Fibroblast of lung (primary cell): ENCODE data around the gene PSMB1. TPM values are rescaled to one million over a fixed set of nuclear protein-coding genes. Genes with fewer than 3 reads are reported as not detected.

ENCODE experiments used
- DNase-seq, 2 donors: peaks; one replicate each; pipeline versions ENCODE4 v3.0.0 to v3.0.0-alpha.2; 2010; ENCODE audit warnings: low read depth in 2 of 2
- H2AFZ ChIP-seq: 2 replicates; pipeline ENCODE4 v1.5.1; 2012; ENCODE audit warnings: low read length, control low read depth, inconsistent platforms
- H3K27ac ChIP-seq: 2 replicates; pipeline ENCODE4 v1.5.1; 2011; ENCODE audit warnings: low read length, control low read depth; ENCODE audit not compliant: insufficient read depth
- H3K27me3 ChIP-seq: 2 replicates; pipeline ENCODE4 v1.5.1; 2011; ENCODE audit warnings: mild to moderate bottlenecking, low read length; ENCODE audit not compliant: control insufficient read depth, insufficient read depth
- H3K36me3 ChIP-seq: 2 replicates; pipeline ENCODE4 v1.5.1; 2011; ENCODE audit warnings: low read length; ENCODE audit not compliant: control insufficient read depth, insufficient read depth
- H3K4me1 ChIP-seq: 2 replicates; pipeline ENCODE4 v1.5.1; 2011; ENCODE audit warnings: low read length; ENCODE audit not compliant: control insufficient read depth, insufficient read depth; ENCODE audit errors: extremely low read depth
- H3K4me2 ChIP-seq: 2 replicates; pipeline ENCODE4 v1.5.1; 2011; ENCODE audit warnings: low read length, control low read depth; ENCODE audit not compliant: insufficient read depth; ENCODE audit errors: extremely low read depth
- H3K4me3 ChIP-seq, 4 experiments: fragments of 200-600 bp in 1 of 4; sonication (generic) in 1 of 4; replicated peaks in 1 of 4; 2 replicates each; pipeline ENCODE4 v1.5.1; 2011 to 2016; ENCODE audit warnings: low read length in 4 of 4, low read depth in 3 of 4, mild to moderate bottlenecking in 3 of 4, control low read depth in 2 of 4, inconsistent platforms in 1 of 4, mixed read lengths in 1 of 4; ENCODE audit not compliant: insufficient read depth in 1 of 4; ENCODE audit errors: control extremely low read depth in 1 of 4
- H3K79me2 ChIP-seq: 2 replicates; pipeline ENCODE4 v1.5.1; 2012; ENCODE audit warnings: mild to moderate bottlenecking, low read length, inconsistent platforms; ENCODE audit not compliant: control insufficient read depth, insufficient read depth
- H3K9ac ChIP-seq: 2 replicates; pipeline ENCODE4 v1.5.1; 2011; ENCODE audit warnings: mild to moderate bottlenecking, low read length, control low read depth; ENCODE audit not compliant: insufficient read depth
- H3K9me3 ChIP-seq: 2 replicates; pipeline ENCODE4 v1.5.1; 2012; ENCODE audit warnings: low read depth, low read length; ENCODE audit not compliant: control insufficient read depth, insufficient read depth
- H4K20me1 ChIP-seq: 2 replicates; pipeline ENCODE4 v1.5.1; 2011; ENCODE audit warnings: low read length; ENCODE audit not compliant: control insufficient read depth, insufficient read depth; ENCODE audit errors: extremely low read depth
- CTCF ChIP-seq, 2 donors: IDR thresholded peaks in 1 of 2; conservative IDR thresholded peaks in 1 of 2; 1 replicate in 1 of 2; 2 replicates in 1 of 2; pipeline ENCODE4 v1.5.1; 2011 to 2012; ENCODE audit warnings: low read length in 2 of 2, control low read depth in 1 of 2, inconsistent platforms in 1 of 2, low read depth in 1 of 2, mild to moderate bottlenecking in 1 of 2
- EZH2 ChIP-seq: IDR thresholded peaks from 2 replicates; pipeline ENCODE4 v1.5.1; 2012; ENCODE audit warnings: low read length, control low read depth, mild to moderate bottlenecking; ENCODE audit errors: missing control alignments
- polyA plus RNA-seq, 2 donors: library from polyadenylated mRNA; depleted of rRNA in 1 of 2; stranded (reverse) in 1 of 2; unstranded in 1 of 2; fragments of >200 nt; gene quantifications; 2 replicates each; pipeline ENCODE4 v1.2.1, GENCODE V29; 2011 to 2012; ENCODE audit warnings: missing spikeins in 1 of 2
- total RNA-seq: library from RNA; depleted of rRNA; stranded (reverse); fragments of >200 nt; gene quantifications from 2 replicates; pipeline ENCODE4 v1.2.1, GENCODE V29; 2014

The PSMB1 gene
- total and polyA plus RNA-seq, 2 donors (not counting 1 experiment from before 2014, with no cell fraction given) = 227 to 489 TPM

GRCh38 chr6:170572704-170573466, 19.8 kb upstream of the PSMB1 start:
- Histone ChIP-seq H3K4me2 (no peak overlapping the region), H3K9me3 (no peaks in the 10 kb centered on the region), H3K27ac (no peak overlapping the region), H3K4me1 (no peaks in the 10 kb centered on the region), H3K79me2 (no peaks in the 10 kb centered on the region), H3K9ac (no peak overlapping the region), H3K36me3 (peaks cover 5% of the 10 kb centered on the region), H3K4me3 (no peak overlapping the region), H3K27me3 (no peaks in the 10 kb centered on the region), H2AFZ (no peak overlapping the region), H4K20me1 (no peaks in the 10 kb centered on the region)
- no peak for DNase-seq
- TF ChIP-seq CTCF (conservative IDR thresholded peaks at IDR 0.05 in 1 of 2, IDR thresholded peaks at IDR 0.05 in 1 of 2; ENCODE audit: low read depth in 1 of 2, low read length in 2 of 2) (no peak), EZH2 (no peak)

- H3K27me3 ChIP-seq = no peaks in the 10 kb centered on the region
- peaks cover 6% of the 10 kb centered on the region for H3K36me3 ChIP-seq
Measured at GRCh38 chr6:170564936-170565530, 11.9 kb upstream of the PSMB1 start.

More at GRCh38 chr6:170564936-170565530, 11.9 kb upstream of the PSMB1 start:
- no peak overlapping the region for H3K4me3 ChIP-seq
- no peaks in the 10 kb centered on the region for H3K9me3 ChIP-seq
- H4K20me1 ChIP-seq = no peaks in the 10 kb centered on the region
- no peak for DNase-seq
- TF ChIP-seq EZH2 (no peak), CTCF (conservative IDR thresholded peaks at IDR 0.05 in 1 of 2, IDR thresholded peaks at IDR 0.05 in 1 of 2; ENCODE audit: low read depth in 1 of 2, low read length in 2 of 2) (no peak)
- H3K4me1 ChIP-seq = no peaks in the 10 kb centered on the region
- no peak overlapping the region for H3K4me2 ChIP-seq
- H2AFZ ChIP-seq = no peak overlapping the region
- no peak overlapping the region for H3K27ac ChIP-seq
- no peak overlapping the region for H3K9ac ChIP-seq
- H3K79me2 ChIP-seq = no peaks in the 10 kb centered on the region
